Cardiac muscle cell (in vitro differentiated cells and primary cell): Measurements from ENCODE around the gene ERC1. TPM values are rescaled to one million over a fixed set of nuclear protein-coding genes. Genes with fewer than 3 reads are reported as not detected.

Experiments
- DNase-seq, 2 donors: peaks; one replicate each; pipeline versions ENCODE4 v3.0.0 to v3.0.0-alpha.2; 2010 to 2017; ENCODE audit warnings: low read depth in 1 of 2, low spot score in 1 of 2
- H3K27ac ChIP-seq: fragments of 200-600 bp; sonication (generic); 2 replicates; pipeline ENCODE4 v1.5.1; 2016
- H3K27me3 ChIP-seq: fragments of 200-600 bp; sonication (generic); 2 replicates; pipeline ENCODE4 v1.6.0; 2016; ENCODE audit warnings: control low read depth
- H3K36me3 ChIP-seq: fragments of 200-600 bp; sonication (generic); 2 replicates; pipeline ENCODE4 v1.5.1; 2016; ENCODE audit warnings: control low read depth
- H3K4me1 ChIP-seq: fragments of 200-600 bp; sonication (generic); 2 replicates; pipeline ENCODE4 v1.8.1; 2017; ENCODE audit warnings: low read depth, mild to moderate bottlenecking, mixed run types
- H3K4me3 ChIP-seq: fragments of 200-600 bp; sonication (generic); 2 replicates; pipeline ENCODE4 v1.5.1; 2016; ENCODE audit warnings: mild to moderate bottlenecking
- H3K9me3 ChIP-seq: fragments of 200-600 bp; sonication (generic); 2 replicates; pipeline ENCODE4 v1.5.1; 2017; ENCODE audit warnings: low read depth, mild to moderate bottlenecking, control low read depth
- polyA plus RNA-seq: library from polyadenylated mRNA; unstranded; fragments of >200 nt; fragmentation: Nextera tagmentation; extraction: Ambion mirVana; gene quantifications from 2 replicates; pipeline ENCODE4 v1.2.1, GENCODE V29; 2016
- total RNA-seq: library from RNA; depleted of rRNA; stranded (reverse); fragments of >200 nt; gene quantifications from 2 replicates; pipeline ENCODE4 v1.2.3, GENCODE V29; 2016
- TF ChIP-seq, protein P1 (sequence below): IDR thresholded peaks from 2 replicates; pipeline ENCODE4 v1.5.1; 2012; ENCODE audit warnings: low read depth, mild to moderate bottlenecking, low read length

ERC1 gene
- total and polyA plus RNA-seq, 2 experiments from 2014 or later: 34.1 to 46.3 TPM

- TF ChIP-seq, protein P1, sequence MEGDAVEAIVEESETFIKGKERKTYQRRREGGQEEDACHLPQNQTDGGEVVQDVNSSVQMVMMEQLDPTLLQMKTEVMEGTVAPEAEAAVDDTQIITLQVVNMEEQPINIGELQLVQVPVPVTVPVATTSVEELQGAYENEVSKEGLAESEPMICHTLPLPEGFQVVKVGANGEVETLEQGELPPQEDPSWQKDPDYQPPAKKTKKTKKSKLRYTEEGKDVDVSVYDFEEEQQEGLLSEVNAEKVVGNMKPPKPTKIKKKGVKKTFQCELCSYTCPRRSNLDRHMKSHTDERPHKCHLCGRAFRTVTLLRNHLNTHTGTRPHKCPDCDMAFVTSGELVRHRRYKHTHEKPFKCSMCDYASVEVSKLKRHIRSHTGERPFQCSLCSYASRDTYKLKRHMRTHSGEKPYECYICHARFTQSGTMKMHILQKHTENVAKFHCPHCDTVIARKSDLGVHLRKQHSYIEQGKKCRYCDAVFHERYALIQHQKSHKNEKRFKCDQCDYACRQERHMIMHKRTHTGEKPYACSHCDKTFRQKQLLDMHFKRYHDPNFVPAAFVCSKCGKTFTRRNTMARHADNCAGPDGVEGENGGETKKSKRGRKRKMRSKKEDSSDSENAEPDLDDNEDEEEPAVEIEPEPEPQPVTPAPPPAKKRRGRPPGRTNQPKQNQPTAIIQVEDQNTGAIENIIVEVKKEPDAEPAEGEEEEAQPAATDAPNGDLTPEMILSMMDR: no peak
- DNase-seq: no peak
- Histone ChIP-seq H3K27ac (no peak overlapping the region), H3K4me3 (no peak overlapping the region), H3K9me3 (no peaks in the 10 kb centered on the region), H3K4me1 (peaks cover 13% of the 10 kb centered on the region), H3K27me3 (no peaks in the 10 kb centered on the region), H3K36me3 (no peaks in the 10 kb centered on the region)
Measured at GRCh38 chr12:1256285-1256684, 265.3 kb downstream of the ERC1 start.

DNA sequence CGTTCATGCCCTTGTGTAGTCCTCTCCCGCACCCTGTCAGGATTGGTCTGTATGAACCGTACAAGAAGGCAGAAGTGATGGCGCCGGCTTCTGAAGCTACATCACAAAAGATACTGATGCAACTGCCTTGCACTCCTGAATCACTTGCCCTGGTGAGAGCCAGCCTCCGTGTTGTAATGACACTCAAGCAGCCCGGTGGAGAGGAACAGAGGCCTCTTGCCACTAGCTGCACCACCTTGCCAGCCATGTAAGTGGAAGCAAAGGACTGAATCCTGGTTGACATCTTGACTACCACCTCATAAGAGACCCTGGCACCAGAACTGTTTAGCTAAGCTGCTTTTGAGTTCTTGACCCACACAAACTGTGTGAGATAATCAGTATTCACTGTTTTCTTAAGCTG, 266.0 kb downstream of the ERC1 start:
- Histone ChIP-seq H3K27ac (no peak overlapping the region), H3K27me3 (no peaks in the 10 kb centered on the region), H3K9me3 (no peaks in the 10 kb centered on the region), H3K4me3 (no peak overlapping the region), H3K36me3 (no peaks in the 10 kb centered on the region), H3K4me1 (peaks cover 9% of the 10 kb centered on the region)
- TF ChIP-seq, protein P1: no peak
- DNase-seq: no peak

GRCh38 chr12:1262011-1262410, 271.0 kb downstream of the ERC1 start:
- peaks cover 15% of the 10 kb centered on the region for H3K4me1 ChIP-seq
- H3K27me3 ChIP-seq: no peaks in the 10 kb centered on the region
- H3K9me3 ChIP-seq: no peaks in the 10 kb centered on the region
- no peak overlapping the region for H3K4me3 ChIP-seq
- TF ChIP-seq, protein P1: no peak
- no peak overlapping the region for H3K27ac ChIP-seq
- H3K36me3 ChIP-seq: peaks cover 3% of the 10 kb centered on the region
- no peak for DNase-seq

- Histone ChIP-seq H3K27me3 (no peaks in the 10 kb centered on the region), H3K36me3 (peaks cover 3% of the 10 kb centered on the region), H3K4me3 (no peak overlapping the region), H3K27ac (no peak overlapping the region), H3K4me1 (peaks cover 17% of the 10 kb centered on the region), H3K9me3 (no peaks in the 10 kb centered on the region)
- no peak for DNase-seq
- TF ChIP-seq, protein P1: no peak
Measured at GRCh38 chr12:1267243-1267642, 276.2 kb downstream of the ERC1 start.

GRCh38 chr12:1272142-1272541, 281.1 kb downstream of the ERC1 start:
- Histone ChIP-seq H3K4me3 (no peak overlapping the region), H3K9me3 (no peaks in the 10 kb centered on the region), H3K36me3 (no peaks in the 10 kb centered on the region), H3K4me1 (peaks cover 6% of the 10 kb centered on the region), H3K27me3 (no peaks in the 10 kb centered on the region), H3K27ac (no peak overlapping the region)
- TF ChIP-seq, protein P1: no peak
- DNase-seq: no peak

GRCh38 chr12:1273051-1273450, 282.0 kb downstream of the ERC1 start:
- Histone ChIP-seq H3K36me3 (no peaks in the 10 kb centered on the region), H3K27ac (no peak overlapping the region), H3K9me3 (no peaks in the 10 kb centered on the region), H3K4me3 (no peak overlapping the region), H3K4me1 (peaks cover 6% of the 10 kb centered on the region), H3K27me3 (no peaks in the 10 kb centered on the region)
- TF ChIP-seq, protein P1: no peak
- DNase-seq: no peak
